K562 (cell line): ENCODE data around the gene CMPK1. TPM values are rescaled to one million over a fixed set of nuclear protein-coding genes. Genes with fewer than 3 reads are reported as not detected.

Experiments
- ADNP ChIP-seq: fragments of 200-800 bp; sonication (Bioruptor generic); IDR thresholded peaks from 2 replicates; pipeline ENCODE4 v1.6.1; 2016; ENCODE audit warnings: missing genetic modification characterization, missing compliant biosample characterization
- BCOR ChIP-seq: fragments of 450-650 bp; IDR thresholded peaks from 2 replicates; pipeline ENCODE4 v1.6.1; 2016
- BDP1 ChIP-seq: IDR thresholded peaks from 3 replicates; pipeline ENCODE4 v1.6.1; 2011; ENCODE audit not compliant: insufficient read length, insufficient read depth
- BRD4 ChIP-seq: fragments of 200-600 bp; sonication (generic); IDR thresholded peaks from 2 replicates; pipeline ENCODE4 v1.6.1; 2017; ENCODE audit warnings: inconsistent platforms
- CBX8 ChIP-seq: fragments of 200-600 bp; sonication (generic); IDR thresholded peaks from 2 replicates; pipeline ENCODE4 v1.6.1; 2012; ENCODE audit warnings: borderline replicate concordance, mixed run types, low read depth, mild to moderate bottlenecking, moderate library complexity, mixed read lengths, low read length, control low read depth, inconsistent platforms; ENCODE audit not compliant: poor library complexity, severe bottlenecking; ENCODE audit errors: extremely low read depth
- DMBX1 ChIP-seq: fragments of 250-450 bp; sonication (Bioruptor Pico); IDR thresholded peaks from 2 replicates; pipeline ENCODE4 v1.8.0; 2022; ENCODE audit warnings: inconsistent platforms, mild to moderate bottlenecking, moderate library complexity, borderline replicate concordance
- DNMT1 ChIP-seq: fragments of 450-650 bp; IDR thresholded peaks from 2 replicates; pipeline ENCODE4 v1.6.1; 2016; ENCODE audit warnings: antibody characterized with exemption, mild to moderate bottlenecking
- ETS2 ChIP-seq: IDR thresholded peaks from 2 replicates; pipeline ENCODE4 v1.6.1; 2016; ENCODE audit warnings: borderline replicate concordance, missing genetic modification characterization, mild to moderate bottlenecking, moderate library complexity, missing compliant biosample characterization; ENCODE audit not compliant: poor library complexity, severe bottlenecking
- GATAD2A ChIP-seq: fragments of 450-650 bp; IDR thresholded peaks from 2 replicates; pipeline ENCODE4 v1.6.1; 2017
- HNRNPK ChIP-seq: fragments of 200-400 bp; formaldehyde crosslinking; IDR thresholded peaks from one replicate; pipeline ENCODE4 v1.6.1; 2018; ENCODE audit warnings: mild to moderate bottlenecking, low read depth, low read length; ENCODE audit not compliant: poor library complexity, severe bottlenecking
- KDM1A ChIP-seq, 2 experiments: fragments of 450-650 bp; IDR thresholded peaks; 2 replicates each; pipeline ENCODE4 v1.6.1; 2016; ENCODE audit warnings: mild to moderate bottlenecking in 2 of 2
- MTA1 ChIP-seq: fragments of 450-650 bp; IDR thresholded peaks from 2 replicates; pipeline ENCODE4 v1.6.1; 2017; ENCODE audit warnings: borderline replicate concordance
- NFYB ChIP-seq: IDR thresholded peaks from 2 replicates; pipeline ENCODE4 v1.6.1; 2011; ENCODE audit warnings: mild to moderate bottlenecking, moderate library complexity; ENCODE audit not compliant: insufficient read length; ENCODE audit errors: extremely low read depth
- PML ChIP-seq: IDR thresholded peaks from 2 replicates; pipeline ENCODE4 v1.6.1; 2012; ENCODE audit warnings: low read length, inconsistent platforms
- POLR2AphosphoS5 ChIP-seq: IDR thresholded peaks from 2 replicates; pipeline ENCODE4 v1.6.1; 2011; ENCODE audit warnings: mild to moderate bottlenecking, low read depth, low read length, moderate library complexity; ENCODE audit not compliant: control insufficient read depth, insufficient read depth
- TCF7L2 ChIP-seq: fragments of 150-350 bp; IDR thresholded peaks from 2 replicates; pipeline ENCODE4 v1.6.1; 2016; ENCODE audit warnings: low read depth, mild to moderate bottlenecking, low read length, moderate library complexity
- TRIM24 ChIP-seq, 2 experiments: fragments of 450-650 bp; IDR thresholded peaks; 2 replicates each; pipeline ENCODE4 v1.6.1; 2016
- USF1 ChIP-seq: sonication (generic); formaldehyde crosslinking; IDR thresholded peaks from 2 replicates; pipeline ENCODE4 v1.9.0; 2022; ENCODE audit warnings: mild to moderate bottlenecking, missing genetic modification reagents
- ZNF134 ChIP-seq: fragments of 250-450 bp; sonication (Bioruptor Pico); conservative IDR thresholded peaks from 2 replicates; pipeline ENCODE4 v1.4.0; 2020
- polyA plus RNA-seq, 8 experiments: library from polyadenylated mRNA; depleted of rRNA in 4 of 8; stranded (reverse) in 5 of 8; unstranded in 3 of 8; fragments of >200 nt; fragmentation: Nextera tagmentation in 2 of 8; fragmentation: Illumina TruSeq in 1 of 8; extraction: Ambion mirVana in 2 of 8; extraction: Trizol in 1 of 8; gene quantifications; 2 replicates each; pipeline versions ENCODE4 v1.2.1 to v1.2.3, GENCODE V29; 2011 to 2014; ENCODE audit warnings: inconsistent platforms in 1 of 8, missing spikeins in 1 of 8
- total RNA-seq, 7 experiments: library from RNA; depleted of rRNA in 6 of 7; stranded (reverse); fragments of >200 nt in 6 of 7; fragmentation: Illumina TruSeq in 2 of 7; extraction: Trizol in 2 of 7; gene quantifications; 2 replicates each; pipeline versions ENCODE4 v1.2.1 to v1.2.3, GENCODE V29; 2011 to 2021; ENCODE audit warnings: low replicate concordance in 1 of 7
- TF ChIP-seq, protein P1 (sequence below): fragments of 250-450 bp; sonication (Bioruptor Pico); IDR thresholded peaks from 2 replicates; pipeline ENCODE4 v1.5.0; 2020; ENCODE audit warnings: mild to moderate bottlenecking, borderline replicate concordance
- TF ChIP-seq, protein P2 (sequence below): fragments of 200-400 bp; formaldehyde crosslinking; IDR thresholded peaks from 2 replicates; pipeline ENCODE4 v1.6.1; 2017; ENCODE audit warnings: mild to moderate bottlenecking, low read depth, low read length, moderate library complexity
- TF ChIP-seq, protein P3 (sequence below): sonication (generic); IDR thresholded peaks from 2 replicates; pipeline ENCODE4 v1.6.1; 2016

Gene CMPK1
- total and polyA plus RNA-seq, 9 of the 15 experiments (the other 6 are each of a cell fraction or from before 2014, with no cell fraction given): 54.5 to 197 (median 116) TPM

- TF ChIP-seq, protein P1, sequence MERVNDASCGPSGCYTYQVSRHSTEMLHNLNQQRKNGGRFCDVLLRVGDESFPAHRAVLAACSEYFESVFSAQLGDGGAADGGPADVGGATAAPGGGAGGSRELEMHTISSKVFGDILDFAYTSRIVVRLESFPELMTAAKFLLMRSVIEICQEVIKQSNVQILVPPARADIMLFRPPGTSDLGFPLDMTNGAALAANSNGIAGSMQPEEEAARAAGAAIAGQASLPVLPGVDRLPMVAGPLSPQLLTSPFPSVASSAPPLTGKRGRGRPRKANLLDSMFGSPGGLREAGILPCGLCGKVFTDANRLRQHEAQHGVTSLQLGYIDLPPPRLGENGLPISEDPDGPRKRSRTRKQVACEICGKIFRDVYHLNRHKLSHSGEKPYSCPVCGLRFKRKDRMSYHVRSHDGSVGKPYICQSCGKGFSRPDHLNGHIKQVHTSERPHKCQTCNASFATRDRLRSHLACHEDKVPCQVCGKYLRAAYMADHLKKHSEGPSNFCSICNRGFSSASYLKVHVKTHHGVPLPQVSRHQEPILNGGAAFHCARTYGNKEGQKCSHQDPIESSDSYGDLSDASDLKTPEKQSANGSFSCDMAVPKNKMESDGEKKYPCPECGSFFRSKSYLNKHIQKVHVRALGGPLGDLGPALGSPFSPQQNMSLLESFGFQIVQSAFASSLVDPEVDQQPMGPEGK: no peak
- TF ChIP-seq CBX8 (no peak), BCOR (no peak), USF1 (no peak), POLR2AphosphoS5 (peak; percentile 92), DMBX1 (CRISPR knock-in tag) (no peak), HNRNPK (no peak), PML (peak; percentile 91; the same call in 1 of the 2 replicates), BDP1 (no peak), KDM1A (IDR thresholded peaks at IDR 0.05) (no peak), TCF7L2 (0 out of 2 replicates have a peak, but pooled peaks have one; percentile 27), TRIM24 (IDR thresholded peaks at IDR 0.05) (no peak; a peak in 1 of 4 replicates), ETS2 (tag) (no peak), BRD4 (no peak), NFYB (peak; percentile 94), DNMT1 (no peak), GATAD2A (no peak), MTA1 (no peak), ADNP (tag) (no peak), ZNF134 (no peak)
- TF ChIP-seq, protein P2, sequence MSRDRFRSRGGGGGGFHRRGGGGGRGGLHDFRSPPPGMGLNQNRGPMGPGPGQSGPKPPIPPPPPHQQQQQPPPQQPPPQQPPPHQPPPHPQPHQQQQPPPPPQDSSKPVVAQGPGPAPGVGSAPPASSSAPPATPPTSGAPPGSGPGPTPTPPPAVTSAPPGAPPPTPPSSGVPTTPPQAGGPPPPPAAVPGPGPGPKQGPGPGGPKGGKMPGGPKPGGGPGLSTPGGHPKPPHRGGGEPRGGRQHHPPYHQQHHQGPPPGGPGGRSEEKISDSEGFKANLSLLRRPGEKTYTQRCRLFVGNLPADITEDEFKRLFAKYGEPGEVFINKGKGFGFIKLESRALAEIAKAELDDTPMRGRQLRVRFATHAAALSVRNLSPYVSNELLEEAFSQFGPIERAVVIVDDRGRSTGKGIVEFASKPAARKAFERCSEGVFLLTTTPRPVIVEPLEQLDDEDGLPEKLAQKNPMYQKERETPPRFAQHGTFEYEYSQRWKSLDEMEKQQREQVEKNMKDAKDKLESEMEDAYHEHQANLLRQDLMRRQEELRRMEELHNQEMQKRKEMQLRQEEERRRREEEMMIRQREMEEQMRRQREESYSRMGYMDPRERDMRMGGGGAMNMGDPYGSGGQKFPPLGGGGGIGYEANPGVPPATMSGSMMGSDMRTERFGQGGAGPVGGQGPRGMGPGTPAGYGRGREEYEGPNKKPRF: no peak
- TF ChIP-seq, protein P3, sequence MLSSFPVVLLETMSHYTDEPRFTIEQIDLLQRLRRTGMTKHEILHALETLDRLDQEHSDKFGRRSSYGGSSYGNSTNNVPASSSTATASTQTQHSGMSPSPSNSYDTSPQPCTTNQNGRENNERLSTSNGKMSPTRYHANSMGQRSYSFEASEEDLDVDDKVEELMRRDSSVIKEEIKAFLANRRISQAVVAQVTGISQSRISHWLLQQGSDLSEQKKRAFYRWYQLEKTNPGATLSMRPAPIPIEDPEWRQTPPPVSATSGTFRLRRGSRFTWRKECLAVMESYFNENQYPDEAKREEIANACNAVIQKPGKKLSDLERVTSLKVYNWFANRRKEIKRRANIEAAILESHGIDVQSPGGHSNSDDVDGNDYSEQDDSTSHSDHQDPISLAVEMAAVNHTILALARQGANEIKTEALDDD: 0 out of 2 replicates have a peak, but pooled peaks have one; percentile 63
Observed at GRCh38 chr1:47313915-47314664, 19.5 kb upstream of the CMPK1 start, which contains the start of gene STIL (continued).
